ENCODE measurements around the gene KIF1C.
"Not testable (repeated sequence)": the region's sequence is repeated elsewhere in the genome, so short reads cannot be mapped to it uniquely, and the experiment has no call there.

- TF ChIP-seq, protein P1, sequence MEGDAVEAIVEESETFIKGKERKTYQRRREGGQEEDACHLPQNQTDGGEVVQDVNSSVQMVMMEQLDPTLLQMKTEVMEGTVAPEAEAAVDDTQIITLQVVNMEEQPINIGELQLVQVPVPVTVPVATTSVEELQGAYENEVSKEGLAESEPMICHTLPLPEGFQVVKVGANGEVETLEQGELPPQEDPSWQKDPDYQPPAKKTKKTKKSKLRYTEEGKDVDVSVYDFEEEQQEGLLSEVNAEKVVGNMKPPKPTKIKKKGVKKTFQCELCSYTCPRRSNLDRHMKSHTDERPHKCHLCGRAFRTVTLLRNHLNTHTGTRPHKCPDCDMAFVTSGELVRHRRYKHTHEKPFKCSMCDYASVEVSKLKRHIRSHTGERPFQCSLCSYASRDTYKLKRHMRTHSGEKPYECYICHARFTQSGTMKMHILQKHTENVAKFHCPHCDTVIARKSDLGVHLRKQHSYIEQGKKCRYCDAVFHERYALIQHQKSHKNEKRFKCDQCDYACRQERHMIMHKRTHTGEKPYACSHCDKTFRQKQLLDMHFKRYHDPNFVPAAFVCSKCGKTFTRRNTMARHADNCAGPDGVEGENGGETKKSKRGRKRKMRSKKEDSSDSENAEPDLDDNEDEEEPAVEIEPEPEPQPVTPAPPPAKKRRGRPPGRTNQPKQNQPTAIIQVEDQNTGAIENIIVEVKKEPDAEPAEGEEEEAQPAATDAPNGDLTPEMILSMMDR (IDR thresholded peaks at IDR 0.05) = not testable (repeated sequence)
- TF ChIP-seq POLR2A (IDR thresholded peaks at IDR 0.05) = not testable (repeated sequence)
Measured at GRCh38 chr17:5075472-5075871, 77.7 kb downstream of the KIF1C start.
